Activated CD4-positive, CD25-positive, alpha-beta regulatory T cell treated with anti-CD3 and anti-CD28 coated beads, Interleukin-2, amount 50 U/mL, for 16 hours (primary cell): Measurements from ENCODE around the gene TTC31.

ENCODE experiments used
- DNase-seq: peaks from one replicate; pipeline ENCODE4 v3.0.0-alpha.2; 2020; ENCODE audit warnings: low read depth, low spot score

The TTC31 gene

DNA sequence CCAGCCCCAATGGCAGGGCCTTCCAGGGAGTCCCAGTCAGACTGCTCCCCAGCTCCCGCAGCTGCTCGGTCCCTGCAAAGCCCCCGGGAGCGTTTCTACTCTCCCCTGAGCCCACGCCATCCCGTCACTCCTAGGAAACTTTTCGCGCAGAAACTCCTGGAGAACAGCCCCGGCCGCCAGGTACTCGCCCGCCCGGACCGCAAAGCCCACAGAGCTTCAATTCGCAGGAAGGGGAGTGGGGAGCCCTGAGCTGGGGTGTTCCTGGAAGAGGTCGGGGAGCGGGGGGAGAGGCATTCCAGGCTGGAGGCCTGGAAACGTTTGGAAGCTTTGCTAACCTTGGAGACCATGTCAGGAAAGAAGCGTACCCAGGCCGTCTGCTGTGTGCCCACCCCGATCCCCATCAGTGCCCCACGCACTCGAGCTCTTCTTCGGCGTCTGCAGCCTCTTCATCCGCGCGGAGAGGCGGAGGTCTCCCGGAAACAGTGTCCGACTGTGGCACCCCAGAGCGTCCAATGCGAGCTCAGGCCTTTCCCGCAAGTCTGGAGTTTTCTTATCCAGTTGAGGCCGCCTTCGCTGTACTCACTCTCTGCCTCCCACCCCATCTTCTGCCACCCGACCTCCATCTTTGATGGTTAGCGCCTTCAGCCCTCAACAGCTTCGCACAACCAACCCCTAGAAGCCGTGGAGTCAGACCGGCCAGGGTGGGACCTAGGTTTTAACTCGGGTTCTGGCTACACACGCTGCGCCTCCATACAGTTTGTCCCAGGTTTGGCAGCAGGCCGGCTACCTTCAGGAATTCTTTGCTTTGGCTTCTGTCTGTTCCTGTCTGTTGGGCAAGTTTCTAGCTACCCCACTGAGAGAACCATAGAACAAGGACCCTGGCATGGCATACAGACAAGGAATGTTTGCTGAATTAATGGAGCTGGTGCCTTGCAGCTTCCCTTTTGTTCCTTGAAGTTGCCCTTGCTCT is 20.9 kb downstream of the TTC31 start:
- no peak for DNase-seq

DNA sequence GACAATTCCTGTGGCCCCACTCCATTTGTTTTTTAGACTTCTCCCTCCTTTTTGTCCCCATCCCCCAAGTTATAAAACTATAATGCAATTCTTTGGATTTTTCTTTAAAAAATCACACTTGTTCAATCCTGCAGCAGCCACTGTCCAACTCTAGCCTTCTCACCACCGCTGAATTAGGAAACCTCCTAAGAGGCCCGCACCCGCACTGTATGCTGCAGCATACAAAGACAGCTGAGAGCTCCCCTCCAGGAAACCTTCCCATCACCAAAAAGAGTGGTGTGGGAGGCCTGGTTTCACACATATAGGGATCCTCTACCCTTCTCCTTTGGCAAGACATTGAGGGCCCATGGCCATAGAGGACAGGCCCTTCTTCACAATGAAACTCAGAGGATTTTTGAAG is 21.7 kb downstream of the TTC31 start:
- no peak for DNase-seq

DNA sequence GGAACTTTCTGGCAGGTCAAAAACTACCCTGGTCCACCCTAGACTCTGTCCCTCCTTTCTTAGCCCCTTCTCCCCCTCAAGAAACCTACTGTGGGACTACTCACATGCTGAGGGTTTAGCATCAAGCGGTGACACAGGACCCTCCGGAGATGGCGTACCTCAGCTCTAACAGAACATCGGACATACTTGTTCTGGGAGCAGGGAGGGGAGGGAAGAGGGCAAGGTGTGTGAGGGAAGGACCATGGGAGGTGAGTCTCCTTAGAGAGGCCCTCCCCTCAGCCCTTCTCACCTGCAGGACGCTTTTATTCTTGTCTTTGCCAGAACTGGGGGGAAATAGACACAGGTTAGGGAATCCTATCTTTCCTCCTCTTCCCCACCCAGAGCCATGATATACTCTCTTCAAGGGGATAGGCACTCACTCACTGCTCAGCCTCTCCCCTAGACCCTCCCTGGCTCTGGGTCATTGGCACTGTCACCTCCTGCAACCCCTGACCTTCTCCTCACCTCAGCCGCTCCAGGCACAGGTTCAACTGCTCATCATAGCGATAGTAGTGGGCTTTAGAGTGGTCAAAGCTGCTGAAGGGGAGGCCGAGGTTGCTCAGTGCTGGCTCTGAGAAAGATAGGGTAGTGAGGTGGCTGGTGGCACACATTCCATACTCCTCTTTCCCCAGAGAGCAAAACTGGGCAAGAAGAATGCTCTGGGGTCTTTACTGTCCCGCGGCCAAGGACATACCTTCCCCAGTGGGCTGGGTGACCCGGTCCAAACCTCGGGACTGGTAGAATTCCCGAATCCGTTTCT is 22.8 kb downstream of the TTC31 start:
- no peak for DNase-seq

DNA sequence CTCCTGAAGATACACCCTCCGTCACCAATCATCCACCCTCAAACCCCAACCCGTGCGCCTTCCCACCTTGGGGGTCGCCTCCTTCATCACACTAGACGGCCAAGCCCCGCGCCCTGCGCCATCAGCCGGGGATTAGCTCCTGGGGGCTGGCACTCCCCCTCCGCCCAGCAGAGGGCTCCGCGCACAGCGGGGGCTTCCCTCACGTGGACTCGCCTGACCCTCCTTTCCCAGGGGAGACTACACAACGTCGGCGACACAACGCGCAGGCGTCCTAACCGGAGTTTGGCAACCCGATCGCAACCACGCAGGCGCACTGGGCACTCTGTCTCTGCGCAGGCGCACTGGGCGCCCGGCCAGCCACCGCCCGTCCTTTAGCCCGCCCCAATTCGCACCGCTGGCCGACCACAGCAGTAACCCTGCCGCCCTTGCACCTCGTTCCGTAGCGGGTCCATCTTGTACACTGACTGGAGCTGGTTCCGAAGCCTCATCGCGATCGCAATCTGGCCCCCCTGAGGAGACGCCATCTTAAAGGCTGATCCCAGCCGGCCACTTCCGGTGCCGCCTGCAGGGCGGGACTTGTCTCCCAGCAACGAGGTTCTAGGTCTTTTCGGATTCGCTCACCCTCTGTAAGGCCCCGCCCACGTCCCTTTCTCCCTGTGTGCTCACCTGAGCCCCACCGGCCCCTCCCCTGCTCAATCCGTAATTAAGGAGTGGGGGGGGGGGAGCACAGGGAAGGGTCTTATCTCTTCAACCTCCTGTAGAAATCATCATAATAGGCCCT is 24.5 kb downstream of the TTC31 start, which contains the start of gene PCGF1:
PCGF1 (minus strand) TSS at position 551 of the 781 bp plus-strand sequence; CDS start at position 524, 27 bp downstream.
- peak; percentile 95 for DNase-seq

DNA sequence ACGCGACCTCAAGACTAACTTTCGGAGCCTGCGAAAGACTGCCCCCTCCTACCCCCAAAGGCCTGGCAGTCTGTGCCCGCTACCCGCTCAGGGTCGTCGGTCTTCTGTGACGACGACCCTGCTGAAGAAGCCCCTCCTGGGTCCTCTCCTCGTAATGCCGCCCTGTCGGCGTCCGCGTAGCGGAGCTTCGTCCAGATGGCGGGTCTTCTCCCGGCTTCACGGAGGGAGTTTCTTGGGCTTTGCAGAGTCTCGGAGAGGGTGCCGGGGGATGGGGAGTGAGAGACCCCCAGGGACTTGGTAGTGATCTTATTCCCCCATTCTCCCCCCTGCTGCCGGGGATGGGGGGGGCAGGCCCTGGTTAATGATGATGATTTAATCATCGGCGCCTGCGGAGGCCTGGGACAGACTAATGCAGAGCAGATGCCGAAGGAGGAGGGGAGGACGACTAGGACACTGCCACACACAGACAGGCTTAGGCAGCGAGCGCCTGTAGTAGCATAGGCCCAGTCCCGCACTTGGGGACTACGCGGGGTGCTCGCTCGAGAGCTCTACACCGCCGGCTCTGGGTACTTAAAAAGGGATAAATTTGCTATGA is 25.1 kb downstream of the TTC31 start:
- DNase-seq = no peak

DNA sequence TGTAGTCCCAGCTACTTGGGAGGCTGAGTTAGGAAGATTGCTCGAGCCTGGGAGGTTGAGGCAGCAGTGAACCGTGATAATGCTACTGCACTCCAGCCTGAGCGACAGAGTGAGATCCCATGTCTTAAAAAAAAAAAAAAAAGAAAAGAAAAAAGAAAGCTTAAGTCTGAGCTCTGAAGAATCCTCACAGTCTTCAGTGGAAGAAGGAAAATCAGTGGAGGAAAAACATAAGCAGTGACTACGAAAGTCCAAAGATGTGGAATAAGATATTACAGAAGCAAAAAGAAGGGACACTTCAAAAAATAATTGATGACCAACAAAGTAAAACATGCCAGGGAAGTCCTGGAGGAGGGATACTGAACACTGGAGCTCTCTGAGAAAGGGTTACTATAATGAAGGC is 27.4 kb downstream of the TTC31 start:
- no peak for DNase-seq

DNA sequence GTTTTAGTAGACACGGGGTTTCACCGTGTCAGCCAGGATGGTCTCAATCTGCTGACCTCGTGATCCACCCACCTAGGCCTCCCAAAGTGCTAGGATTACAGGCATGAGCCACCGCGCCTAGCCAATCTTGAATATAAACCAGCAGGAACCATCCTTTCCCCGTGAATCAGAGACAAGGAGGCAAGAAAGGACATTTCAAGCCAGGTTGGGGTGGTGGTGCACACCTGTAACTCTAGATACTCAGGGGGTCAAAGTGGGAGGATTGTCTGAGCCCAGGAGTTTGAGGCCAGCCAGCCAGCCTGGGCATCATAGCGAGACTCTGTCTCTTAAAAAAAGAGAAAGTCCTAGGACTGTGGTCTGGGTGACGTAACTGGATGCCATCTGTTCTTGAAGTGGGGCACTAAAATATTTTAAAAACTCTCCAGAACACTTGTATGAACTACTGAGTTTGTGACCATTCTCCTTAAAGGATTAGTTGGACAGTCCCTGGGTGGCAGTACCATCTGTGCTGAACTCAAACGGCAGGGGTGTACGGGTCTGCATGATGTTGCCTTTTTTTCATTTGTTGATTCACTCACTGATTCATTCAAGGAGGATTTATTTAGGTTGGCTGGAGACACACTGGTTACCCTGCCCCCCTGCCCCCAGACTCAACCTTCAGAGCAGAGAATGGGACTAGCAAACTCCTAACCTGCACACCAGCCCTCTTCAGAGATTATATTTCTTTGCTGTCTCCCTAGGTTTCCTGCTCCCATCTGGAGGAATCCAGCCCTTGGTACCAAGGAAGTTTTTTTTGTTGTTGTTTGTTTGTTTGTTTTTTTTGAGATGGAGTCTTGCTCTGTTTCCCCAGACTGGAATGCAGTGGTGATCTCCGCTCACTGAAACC is 28.5 kb downstream of the TTC31 start:
- DNase-seq = no peak

DNA sequence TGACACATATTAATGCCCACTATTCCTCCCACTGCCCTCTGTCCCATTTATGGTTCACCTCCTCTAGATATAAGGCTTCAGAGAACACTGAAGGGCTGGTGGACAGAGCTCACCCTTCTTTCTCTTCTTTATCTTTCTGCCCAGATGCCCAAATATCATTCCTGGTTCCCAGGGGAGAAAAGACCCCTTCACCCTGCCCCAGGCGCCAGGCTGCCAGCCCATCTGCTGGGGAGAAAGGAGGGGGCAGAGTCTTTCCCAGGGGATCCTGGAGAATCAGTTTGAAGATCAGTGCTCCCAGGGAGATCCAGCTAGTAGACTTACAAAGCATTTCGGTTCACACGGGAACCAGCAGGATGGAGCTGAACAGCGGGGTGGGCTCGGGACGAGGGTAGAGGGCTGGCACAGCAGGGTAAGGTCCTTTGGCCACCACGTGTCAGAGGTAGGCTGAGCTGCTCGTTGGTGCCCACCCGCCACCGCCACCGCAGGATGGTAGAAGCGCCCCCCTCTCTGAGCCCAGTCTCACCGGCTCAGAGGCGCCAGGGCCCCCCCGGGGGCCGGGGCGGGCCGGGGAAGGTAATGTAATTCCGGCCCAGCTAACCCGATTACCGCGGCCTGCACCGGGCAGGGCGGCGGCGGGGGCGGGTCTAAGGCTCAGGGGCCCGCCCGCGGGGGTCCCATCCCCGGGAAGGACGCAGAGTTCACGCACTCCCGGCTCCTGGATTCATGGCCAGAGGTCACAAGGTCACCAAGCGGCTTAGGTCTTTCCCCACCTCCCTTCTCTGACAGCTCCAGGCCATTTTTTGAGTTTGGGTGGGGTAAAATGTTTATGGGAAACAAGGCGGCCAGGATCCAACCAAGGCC is 30.1 kb downstream of the TTC31 start:
- no peak for DNase-seq

DNA sequence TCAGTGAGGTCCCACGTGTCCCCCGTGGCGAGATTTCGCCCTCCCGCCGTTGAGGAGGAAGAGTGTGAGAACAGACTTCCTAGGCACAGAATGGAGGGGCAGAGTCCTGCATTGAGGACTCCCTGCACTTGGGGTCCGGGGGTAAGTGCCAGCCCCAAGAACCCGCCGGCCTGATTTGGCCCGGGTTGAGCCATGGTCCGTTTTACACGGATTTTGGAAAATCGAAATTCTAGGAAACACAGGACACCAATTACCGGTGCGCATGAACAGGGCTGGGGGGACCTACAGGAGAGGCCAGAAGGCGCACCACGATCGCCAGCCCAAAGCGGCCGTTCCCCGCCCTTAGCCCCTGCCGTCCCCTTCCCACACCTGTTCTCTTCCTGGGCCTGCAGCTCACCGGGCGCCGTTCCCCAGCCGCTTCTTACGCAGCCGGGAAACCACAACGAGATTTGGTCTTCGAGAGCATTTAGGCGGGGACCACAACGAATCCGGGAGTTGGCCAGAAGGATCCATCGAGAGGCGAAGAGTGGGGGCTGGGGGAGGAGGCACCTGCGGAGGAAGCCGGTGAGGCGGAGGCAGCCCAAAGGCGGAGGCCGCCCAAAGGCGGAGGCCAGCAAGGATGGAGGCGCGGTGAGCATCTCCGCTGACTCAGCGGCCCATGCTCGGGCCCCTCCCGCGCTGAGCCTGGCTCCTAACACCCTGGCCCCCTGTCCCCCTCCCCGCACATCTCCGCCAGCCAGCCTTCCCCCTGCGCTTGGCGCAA is 30.9 kb downstream of the TTC31 start:
- no peak for DNase-seq

DNA sequence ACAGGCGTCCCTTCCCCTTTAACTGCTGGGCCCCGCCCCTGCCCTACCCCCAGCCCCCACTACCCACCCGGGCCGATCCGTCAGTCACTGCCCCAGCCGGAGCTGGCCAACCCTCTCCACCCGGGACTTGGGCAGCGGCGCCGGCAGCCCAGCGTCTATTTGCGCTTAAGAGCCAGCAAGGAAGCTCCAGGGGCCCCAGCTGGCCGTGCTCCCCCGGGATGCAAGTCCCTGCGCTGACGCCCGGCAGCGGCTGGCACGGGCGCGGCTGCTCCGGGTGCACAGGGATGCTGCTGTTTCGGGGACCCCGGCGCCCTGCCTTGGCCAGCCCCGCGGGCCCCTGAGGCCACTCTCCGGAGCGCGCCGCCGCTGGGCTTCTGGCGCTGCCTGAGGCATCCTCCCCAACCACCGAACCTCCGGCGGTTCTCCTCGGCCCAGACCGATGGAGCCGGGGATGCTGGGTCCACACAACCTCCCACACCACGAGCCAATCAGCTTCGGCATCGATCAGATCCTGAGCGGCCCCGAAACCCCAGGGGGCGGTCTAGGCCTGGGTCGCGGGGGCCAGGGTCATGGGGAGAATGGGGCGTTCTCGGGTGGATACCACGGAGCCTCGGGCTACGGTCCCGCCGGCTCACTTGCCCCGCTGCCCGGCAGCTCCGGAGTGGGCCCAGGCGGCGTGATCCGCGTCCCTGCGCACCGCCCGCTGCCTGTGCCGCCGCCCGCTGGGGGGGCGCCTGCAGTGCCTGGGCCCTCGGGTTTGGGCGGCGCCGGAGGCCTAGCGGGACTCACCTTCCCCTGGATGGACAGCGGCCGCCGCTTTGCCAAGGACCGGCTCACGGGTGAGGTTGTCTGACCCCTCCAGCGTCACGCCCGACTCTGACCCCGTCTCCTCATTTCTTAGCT is 31.7 kb downstream of the TTC31 start, which contains the start of gene TLX2:
TLX2 (plus strand) TSS at position 83 of the 903 bp plus-strand sequence; CDS start at position 440, 357 bp downstream.
- no peak for DNase-seq

DNA sequence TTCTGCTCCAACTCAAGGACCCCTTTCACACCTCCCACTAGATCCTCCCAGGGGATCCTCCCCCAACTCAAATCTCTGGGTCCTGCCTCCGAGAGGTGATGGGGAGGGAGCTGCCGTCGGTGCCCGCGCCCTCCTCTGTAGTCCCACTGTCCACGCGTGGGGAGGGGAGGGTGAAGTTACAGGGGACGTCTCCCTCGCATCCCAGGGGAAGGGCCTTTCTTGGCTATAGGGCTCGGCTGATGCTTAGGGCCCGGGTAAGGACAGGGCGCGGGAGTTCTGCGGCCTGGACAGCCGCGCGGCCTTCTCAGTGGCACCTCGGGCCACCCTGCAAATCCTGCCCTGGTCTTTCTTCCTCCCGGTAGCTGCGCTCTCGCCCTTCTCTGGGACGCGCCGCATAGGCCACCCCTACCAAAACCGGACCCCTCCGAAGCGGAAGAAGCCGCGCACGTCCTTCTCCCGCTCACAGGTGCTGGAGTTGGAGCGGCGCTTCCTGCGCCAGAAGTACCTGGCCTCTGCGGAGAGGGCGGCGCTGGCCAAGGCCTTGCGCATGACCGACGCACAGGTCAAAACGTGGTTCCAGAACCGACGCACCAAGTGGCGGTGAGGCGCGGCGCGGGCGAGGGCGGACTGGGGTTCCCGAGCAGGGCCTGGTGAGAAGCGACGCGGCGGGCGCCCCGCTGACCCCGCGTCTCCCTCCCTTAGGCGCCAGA is 32.5 kb downstream of the TTC31 start:
- DNase-seq = no peak

DNA sequence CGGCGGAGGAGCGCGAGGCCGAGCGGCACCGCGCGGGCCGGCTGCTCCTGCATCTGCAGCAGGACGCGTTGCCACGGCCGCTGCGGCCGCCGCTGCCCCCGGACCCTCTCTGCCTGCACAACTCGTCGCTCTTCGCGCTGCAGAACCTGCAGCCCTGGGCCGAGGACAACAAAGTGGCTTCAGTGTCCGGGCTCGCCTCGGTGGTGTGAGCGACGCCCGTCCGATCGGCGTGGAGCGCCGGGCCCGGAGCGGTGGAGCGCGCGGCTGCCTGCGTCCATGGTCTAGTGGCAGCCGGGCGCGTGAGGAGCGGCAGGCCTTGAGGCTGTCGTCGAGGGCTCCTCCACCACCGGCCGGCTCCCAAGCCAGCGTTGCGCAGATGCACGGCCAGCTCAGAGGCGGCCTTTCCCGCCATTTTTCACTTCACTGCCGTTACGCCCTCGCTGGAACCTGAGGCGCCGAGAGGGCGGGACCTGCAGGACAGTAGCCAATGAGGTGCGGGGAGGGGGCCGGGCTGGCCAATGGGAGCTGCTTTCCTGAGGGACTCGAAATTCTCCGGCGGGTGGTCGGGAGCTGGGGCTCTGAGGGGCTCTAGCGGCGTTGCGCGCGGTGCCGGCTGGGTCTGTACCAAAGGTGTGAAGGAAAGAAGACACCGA is 33.2 kb downstream of the TTC31 start:
- DNase-seq = no peak

DNA sequence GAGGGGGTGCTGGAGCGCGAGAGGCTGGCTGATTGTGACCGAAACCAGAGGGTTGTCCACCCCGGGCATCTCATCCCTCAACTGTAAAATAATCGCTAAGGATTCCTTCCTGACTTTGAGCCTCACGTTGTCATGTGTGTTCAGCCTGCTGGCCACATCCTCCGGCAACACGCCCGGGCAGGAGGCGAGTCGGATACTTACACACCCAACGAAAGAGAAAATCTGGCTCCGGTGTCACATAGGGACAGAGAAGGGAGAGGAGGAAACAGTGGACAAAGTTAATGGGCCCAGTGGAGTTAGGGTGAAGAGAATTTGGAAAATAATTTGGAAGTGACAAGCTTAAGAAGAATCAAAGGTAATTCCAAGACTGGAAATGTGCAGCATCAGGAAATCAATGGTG is 33.8 kb downstream of the TTC31 start:
- DNase-seq = no peak

DNA sequence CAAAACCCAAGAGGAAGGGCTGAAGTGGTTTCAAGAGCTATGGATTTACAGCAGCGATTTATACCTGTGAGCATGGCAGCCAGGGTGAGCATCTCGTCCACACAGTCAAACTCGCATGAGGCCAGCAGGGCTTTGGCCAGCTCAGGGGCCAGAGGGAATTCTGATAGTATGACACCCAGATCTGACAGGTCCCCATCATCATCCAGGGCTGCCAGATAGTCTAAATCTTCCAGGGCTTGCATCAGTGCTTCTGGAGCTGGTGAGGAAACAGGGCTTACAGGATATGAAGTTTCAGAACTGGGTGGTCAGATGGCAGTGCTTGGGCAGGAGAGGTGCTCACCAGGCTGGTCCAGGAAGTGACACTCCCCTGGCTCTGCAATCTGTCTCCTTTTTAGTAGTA is 39.6 kb downstream of the TTC31 start:
- DNase-seq = no peak

DNA sequence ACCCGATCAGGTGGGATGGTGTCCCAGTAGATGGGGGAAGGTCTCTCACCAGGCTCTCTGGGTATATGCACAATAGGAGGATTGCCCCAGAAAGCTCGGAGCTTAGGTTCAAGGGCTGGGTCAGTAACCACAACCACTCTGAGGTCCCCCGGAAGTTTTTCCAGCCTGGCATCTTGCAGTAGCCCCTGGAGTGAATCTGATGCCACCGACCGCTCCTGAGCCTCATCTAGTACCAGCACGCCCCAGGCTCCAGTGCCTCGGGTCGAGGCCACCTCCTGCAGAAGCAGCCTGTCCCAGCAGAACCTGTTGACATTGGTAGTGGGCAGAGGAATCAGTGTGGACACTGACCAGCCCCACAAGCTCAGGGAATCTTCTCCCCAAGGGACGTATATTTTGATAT is 41.1 kb downstream of the TTC31 start:
- no peak for DNase-seq
